Stomach (tissue), 9 donors: Measurements from ENCODE around the gene CLCN3. TPM values are rescaled to one million over a fixed set of nuclear protein-coding genes. Genes with fewer than 3 reads are reported as not detected.
A peak's percentile ranks its signal among the peaks of the same experiment; 100 is the strongest.

ENCODE experiments used
- DNase-seq, 2 donors: peaks; one replicate each; pipeline versions ENCODE4 v3.0.0 to v3.0.0-alpha.2; 2013 to 2019
- H3K27ac ChIP-seq, 5 donors: fragments of 200-600 bp in 4 of 5; sonication (generic) in 4 of 5; one replicate each; pipeline ENCODE4 v1.5.1; 2013 to 2019; ENCODE audit warnings: mild to moderate bottlenecking in 1 of 5, moderate library complexity in 1 of 5
- H3K27me3 ChIP-seq, 3 donors: fragments of 200-600 bp; sonication (generic); one replicate each; pipeline ENCODE4 v1.5.1; 2017 to 2019; ENCODE audit warnings: mixed run types in 1 of 3
- H3K36me3 ChIP-seq, 4 donors: fragments of 200-600 bp; sonication (generic); 1 replicate in 3 of 4; 2 replicates in 1 of 4; pipeline ENCODE4 v1.5.1; 2016 to 2019
- H3K4me1 ChIP-seq, 4 donors: fragments of 200-600 bp; sonication (generic); one replicate each; pipeline ENCODE4 v1.5.1; 2016 to 2019
- H3K4me3 ChIP-seq, 4 donors: fragments of 200-600 bp; sonication (generic) in 3 of 4; one replicate each; pipeline ENCODE4 v1.5.1; 2016 to 2019; ENCODE audit warnings: mild to moderate bottlenecking in 1 of 4
- H3K9me3 ChIP-seq, 4 donors: fragments of 200-600 bp; sonication (generic); one replicate each; pipeline ENCODE4 v1.5.1; 2016 to 2019
- EP300 ChIP-seq: sonication (generic); formaldehyde crosslinking; IDR thresholded peaks from one replicate; pipeline ENCODE4 v1.6.1; 2017; ENCODE audit warnings: antibody characterized with exemption
- POLR2A ChIP-seq, 4 donors: fragments of 450-650 bp; IDR thresholded peaks; one replicate each; pipeline ENCODE4 v1.6.1; 2016; ENCODE audit warnings: antibody characterized with exemption in 4 of 4, control low read depth in 2 of 4, mild to moderate bottlenecking in 1 of 4, moderate library complexity in 1 of 4
- POLR2AphosphoS5 ChIP-seq, 3 donors: sonication (generic); formaldehyde crosslinking; IDR thresholded peaks; one replicate each; pipeline ENCODE4 v1.6.1; 2016; ENCODE audit warnings: antibody characterized with exemption in 3 of 3
- WGBS, 5 donors: extraction: QIAGEN DNeasy Blood & Tissue Kit in 3 of 5; methylation state at CpG; one replicate each; pipeline versions ENCODE4 v1.1.5 to v1.1.7; 2013 to 2018; 5-methylcytosine and 5-hydroxymethylcytosine counted together
- intact Hi-C: fragments of 100-400 bp; cut with DNase I; formaldehyde crosslinking; loops from one replicate; pipeline ENCODE4 v1.15.1; 2023; ENCODE audit warnings: low total_unique reads
- polyA plus RNA-seq, 3 donors: library from polyadenylated mRNA; stranded (reverse); fragments of 200-250 nt; gene quantifications; one replicate each; pipeline ENCODE4 v1.2.3, GENCODE V29; 2013
- total RNA-seq, 5 donors: library from RNA; depleted of rRNA; stranded (reverse); fragments of >200 nt; gene quantifications; one replicate each; pipeline versions ENCODE4 v1.1.0 to v1.2.3, GENCODE V29; 2014 to 2016
- TF ChIP-seq, protein P1 (sequence below), 7 experiments: fragments of 450-650 bp in 4 of 7; fragments of 200-600 bp in 3 of 7; sonication (generic) in 3 of 7; IDR thresholded peaks; one replicate each; pipeline ENCODE4 v1.5.1; 2016 to 2019; ENCODE audit warnings: antibody characterized with exemption in 7 of 7, control low read depth in 2 of 7, mild to moderate bottlenecking in 1 of 7
- donor health status: healthy with polysubstance abuse.
- donor health status: Bipolar disorder and iron deficiency.
- donor health status: healthy.

Gene CLCN3
- total and polyA plus RNA-seq, 8 donors: 2.3 to 228 (median 8.9) TPM

DNA sequence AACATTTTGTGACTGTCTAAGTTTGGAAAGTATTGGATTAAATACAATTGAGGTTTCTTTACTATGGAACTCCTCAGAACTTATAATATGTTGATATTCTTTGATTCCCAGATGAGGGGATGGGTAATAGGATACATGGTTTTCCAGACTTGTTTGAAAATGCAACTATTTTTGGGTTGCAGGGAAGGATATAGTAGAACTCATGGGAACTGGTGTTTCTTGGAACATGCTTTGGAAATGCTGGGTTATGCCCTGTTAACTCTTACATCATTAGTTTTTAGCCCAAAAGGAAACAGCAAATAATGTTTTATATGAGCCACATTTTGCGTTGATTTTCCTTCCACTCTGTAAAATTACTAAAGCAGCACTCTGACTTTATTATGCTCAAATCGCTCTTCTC lies 95.4 kb downstream of the CLCN3 start:
- H3K36me3 ChIP-seq: peaks cover 12 to 67% (median 61%) of the 10 kb centered on the region in 4 donors
- 91 to 98% (median 95%) methylated on average over 2 of the region's 2 CpGs for WGBS, 5 donors
- no peak overlapping the region for H3K27ac ChIP-seq
- H3K4me1 ChIP-seq: no peaks in the 10 kb centered on the region
- no peak for DNase-seq
- no peaks in the 10 kb centered on the region for H3K27me3 ChIP-seq
- no peak for TF ChIP-seq POLR2A (IDR thresholded peaks at IDR 0.05)
- no peak for TF ChIP-seq POLR2AphosphoS5 (IDR thresholded peaks at IDR 0.05)
- TF ChIP-seq, protein P1, sequence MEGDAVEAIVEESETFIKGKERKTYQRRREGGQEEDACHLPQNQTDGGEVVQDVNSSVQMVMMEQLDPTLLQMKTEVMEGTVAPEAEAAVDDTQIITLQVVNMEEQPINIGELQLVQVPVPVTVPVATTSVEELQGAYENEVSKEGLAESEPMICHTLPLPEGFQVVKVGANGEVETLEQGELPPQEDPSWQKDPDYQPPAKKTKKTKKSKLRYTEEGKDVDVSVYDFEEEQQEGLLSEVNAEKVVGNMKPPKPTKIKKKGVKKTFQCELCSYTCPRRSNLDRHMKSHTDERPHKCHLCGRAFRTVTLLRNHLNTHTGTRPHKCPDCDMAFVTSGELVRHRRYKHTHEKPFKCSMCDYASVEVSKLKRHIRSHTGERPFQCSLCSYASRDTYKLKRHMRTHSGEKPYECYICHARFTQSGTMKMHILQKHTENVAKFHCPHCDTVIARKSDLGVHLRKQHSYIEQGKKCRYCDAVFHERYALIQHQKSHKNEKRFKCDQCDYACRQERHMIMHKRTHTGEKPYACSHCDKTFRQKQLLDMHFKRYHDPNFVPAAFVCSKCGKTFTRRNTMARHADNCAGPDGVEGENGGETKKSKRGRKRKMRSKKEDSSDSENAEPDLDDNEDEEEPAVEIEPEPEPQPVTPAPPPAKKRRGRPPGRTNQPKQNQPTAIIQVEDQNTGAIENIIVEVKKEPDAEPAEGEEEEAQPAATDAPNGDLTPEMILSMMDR (IDR thresholded peaks at IDR 0.05): no peak
- TF ChIP-seq EP300: no peak
- intact Hi-C loops: no loop called here
- no peaks in the 10 kb centered on the region for H3K9me3 ChIP-seq
- H3K4me3 ChIP-seq: no peak overlapping the region

DNA sequence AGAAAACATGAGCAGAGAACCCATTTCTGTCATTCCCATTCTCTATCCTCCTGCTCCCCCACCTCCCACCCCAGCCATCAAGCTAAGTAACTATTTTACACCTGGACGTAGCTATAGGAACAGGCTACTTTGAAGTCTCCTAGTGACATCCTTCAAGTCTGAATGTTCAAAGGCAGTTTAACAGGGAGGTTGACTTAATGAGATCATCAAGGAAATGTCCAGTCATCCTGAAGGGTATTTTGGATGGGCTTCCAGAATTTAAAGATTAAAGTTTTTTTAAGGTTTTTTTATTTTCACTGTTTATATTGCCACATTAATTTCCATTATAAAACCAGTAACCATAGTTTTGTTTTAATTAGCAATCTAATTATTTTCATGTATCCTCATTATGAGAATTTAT lies 96.3 kb downstream of the CLCN3 start:
- peaks cover 12 to 63% (median 60%) of the 10 kb centered on the region in 4 donors for H3K36me3 ChIP-seq
- H3K27ac ChIP-seq: no peak overlapping the region
- no peak for DNase-seq
- intact Hi-C loops: no loop called here
- no peak overlapping the region for H3K4me3 ChIP-seq
- no peaks in the 10 kb centered on the region for H3K4me1 ChIP-seq
- H3K9me3 ChIP-seq: no peaks in the 10 kb centered on the region
- H3K27me3 ChIP-seq: no peaks in the 10 kb centered on the region
- no peak for TF ChIP-seq EP300
- TF ChIP-seq, protein P1 (IDR thresholded peaks at IDR 0.05): no peak
- TF ChIP-seq POLR2A (IDR thresholded peaks at IDR 0.05): no peak
- TF ChIP-seq POLR2AphosphoS5 (IDR thresholded peaks at IDR 0.05): no peak
- 73 to 97% (median 87%) methylated on average over 1 of the region's 1 CpG for WGBS, 5 donors

DNA sequence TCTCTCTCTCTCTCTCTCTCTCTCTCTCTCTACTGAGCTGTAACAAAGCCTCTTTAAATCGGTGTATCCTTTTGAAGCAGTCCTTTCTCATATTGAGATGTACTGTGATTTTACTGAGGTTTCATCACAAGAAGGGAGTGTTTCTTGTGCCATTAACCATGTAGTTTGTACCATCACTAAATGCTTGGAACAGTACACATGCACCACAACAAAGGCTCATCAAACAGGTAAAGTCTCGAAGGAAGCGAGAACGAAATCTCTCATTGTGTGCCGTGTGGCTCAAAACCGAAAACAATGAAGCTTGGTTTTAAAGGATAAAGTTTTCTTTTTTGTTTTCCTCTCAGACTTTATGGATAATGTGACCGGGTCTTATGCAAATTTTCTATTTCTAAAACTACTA lies 100.2 kb downstream of the CLCN3 start:
- DNase-seq: no peak
- Histone ChIP-seq H3K4me3 (no peak overlapping the region), H3K36me3 (peaks cover 7 to 47% (median 37%) of the 10 kb centered on the region in 4 donors), H3K4me1 (no peaks in the 10 kb centered on the region), H3K27me3 (no peaks in the 10 kb centered on the region), H3K27ac (no peak overlapping the region), H3K9me3 (no peaks in the 10 kb centered on the region)
- 91 to 97% (median 94%) methylated on average over 7 of the region's 7 CpGs for WGBS, 5 donors
- intact Hi-C loops: no loop called here
- TF ChIP-seq POLR2AphosphoS5 (IDR thresholded peaks at IDR 0.05) (no peak), POLR2A (IDR thresholded peaks at IDR 0.05) (no peak)
- TF ChIP-seq, protein P1 (IDR thresholded peaks at IDR 0.05): no peak

DNA sequence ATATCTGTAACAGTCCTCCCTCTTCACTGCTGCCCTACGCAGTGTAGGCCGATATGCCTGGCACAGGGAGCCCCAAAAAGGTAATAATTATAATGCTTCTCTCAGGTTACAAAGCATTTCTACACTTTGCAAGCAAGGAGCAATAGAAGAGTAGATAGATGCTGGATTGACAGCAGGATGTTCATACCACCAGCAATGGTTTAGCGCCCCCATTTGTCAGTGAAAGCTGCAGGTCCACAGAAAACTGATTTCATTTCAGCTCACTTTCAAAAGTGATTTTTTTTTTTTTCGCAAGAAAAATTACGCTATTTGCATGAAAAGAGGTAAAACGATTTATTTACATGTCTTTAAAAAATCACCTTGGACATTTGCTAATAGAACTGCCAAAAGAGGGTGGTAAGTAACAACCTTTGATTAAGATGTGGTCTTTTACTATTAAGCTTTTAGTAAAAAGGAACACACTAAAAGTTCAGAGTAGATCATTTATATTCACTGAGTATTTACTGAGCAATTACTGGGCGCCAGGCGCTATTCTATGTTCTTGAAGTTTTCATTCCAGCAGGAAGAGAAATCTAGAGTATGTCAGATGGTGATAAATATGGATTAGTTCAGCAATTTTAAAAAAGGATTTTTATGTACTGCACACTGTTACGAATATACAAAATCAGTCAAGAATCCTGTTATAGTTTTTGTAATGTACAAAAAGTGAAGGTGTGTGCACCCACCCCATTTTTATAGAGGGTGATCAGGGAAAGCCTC lies 103.0 kb downstream of the CLCN3 start:
- Histone ChIP-seq H3K4me3 (no peak overlapping the region), H3K27ac (no peak overlapping the region), H3K27me3 (no peaks in the 10 kb centered on the region), H3K9me3 (no peaks in the 10 kb centered on the region), H3K4me1 (no peaks in the 10 kb centered on the region), H3K36me3 (peaks cover 7 to 36% (median 30%) of the 10 kb centered on the region in 4 donors)
- intact Hi-C loops: no loop called here
- DNase-seq: peak in 1 of 2 donors; percentile 29
- WGBS, 5 donors: 86 to 88% (median 87%) methylated on average over 9 of the region's 9 CpGs
- TF ChIP-seq, protein P1 (IDR thresholded peaks at IDR 0.05): peak in 1 of 7 experiments; percentile 9
- no peak for TF ChIP-seq POLR2AphosphoS5 (IDR thresholded peaks at IDR 0.05)
